Loucy (cell line): ENCODE measurements around the gene PTPRC.
"Not testable (repeated sequence)": the region's sequence is repeated elsewhere in the genome, so short reads cannot be mapped to it uniquely, and the experiment has no call there.

Experiments used
- H2AFZ ChIP-seq: fragments of 200-600 bp; sonication (generic); 2 replicates; pipeline ENCODE4 v1.6.0; 2016; ENCODE audit warnings: antibody characterized with exemption, mild to moderate bottlenecking, low read length, moderate library complexity
- H3F3A ChIP-seq: fragments of 200-600 bp; 2 replicates; pipeline ENCODE4 v1.6.0; 2016; ENCODE audit warnings: antibody characterized with exemption, low read depth, mild to moderate bottlenecking
- H3K27me3 ChIP-seq: fragments of 200-600 bp; sonication (generic); 2 replicates; pipeline ENCODE4 v1.6.1; 2014; ENCODE audit warnings: low read length, mild to moderate bottlenecking; ENCODE audit not compliant: insufficient read depth, poor library complexity, severe bottlenecking
- H3K36me3 ChIP-seq: fragments of 200-600 bp; sonication (generic); 2 replicates; pipeline ENCODE4 v1.6.1; 2016; ENCODE audit warnings: low read length; ENCODE audit not compliant: insufficient read depth
- H3K4me1 ChIP-seq: fragments of 200-600 bp; sonication (generic); 2 replicates; pipeline ENCODE4 v1.5.1; 2014; ENCODE audit warnings: low read length, mild to moderate bottlenecking; ENCODE audit not compliant: insufficient read depth, poor library complexity, severe bottlenecking
- H3K4me2 ChIP-seq: fragments of 200-600 bp; sonication (generic); 2 replicates; pipeline ENCODE4 v1.6.0; 2014; ENCODE audit warnings: antibody characterized with exemption, low read length, low read depth, mild to moderate bottlenecking; ENCODE audit not compliant: poor library complexity, severe bottlenecking
- H3K4me3 ChIP-seq: fragments of 200-600 bp; sonication (generic); 2 replicates; pipeline ENCODE4 v1.5.1; 2014; ENCODE audit warnings: low read length, mild to moderate bottlenecking, mixed read lengths; ENCODE audit not compliant: poor library complexity, severe bottlenecking
- H3K79me2 ChIP-seq: fragments of 200-600 bp; sonication (generic); 2 replicates; pipeline ENCODE4 v1.6.1; 2014; ENCODE audit warnings: low read length; ENCODE audit not compliant: insufficient read depth
- H3K9ac ChIP-seq: fragments of 200-600 bp; sonication (generic); 2 replicates; pipeline ENCODE4 v1.6.0; 2014; ENCODE audit warnings: mild to moderate bottlenecking, low read depth, low read length, moderate library complexity; ENCODE audit not compliant: poor library complexity, severe bottlenecking
- H3K9me2 ChIP-seq: fragments of 200-600 bp; sonication (generic); replicated peaks from 2 replicates; pipeline ENCODE4 v1.6.1; 2016; ENCODE audit warnings: low read depth, low read length, mixed read lengths
- H3K9me3 ChIP-seq: fragments of 200-600 bp; sonication (generic); 2 replicates; pipeline ENCODE4 v1.6.1; 2014; ENCODE audit warnings: mild to moderate bottlenecking, antibody characterized with exemption, low read length, low read depth; ENCODE audit not compliant: insufficient read depth
- H4K20me1 ChIP-seq: fragments of 200-600 bp; sonication (generic); 2 replicates; pipeline ENCODE4 v1.6.0; 2014; ENCODE audit warnings: antibody characterized with exemption, low read length, mild to moderate bottlenecking; ENCODE audit not compliant: insufficient read depth, poor library complexity, severe bottlenecking
- EZH2phosphoT487 ChIP-seq: fragments of 200-600 bp; IDR thresholded peaks from 2 replicates; pipeline ENCODE4 v1.6.1; 2018; ENCODE audit warnings: antibody characterized with exemption, mild to moderate bottlenecking, moderate library complexity, borderline replicate concordance
- TF ChIP-seq, protein P1 (sequence below): fragments of 200-600 bp; sonication (generic); conservative IDR thresholded peaks from 2 replicates; pipeline ENCODE4 v1.5.1; 2014; ENCODE audit warnings: mild to moderate bottlenecking, antibody characterized with exemption, low read length

The PTPRC gene

GRCh38 chr1:198600906-198601305 lies 37.9 kb upstream of the PTPRC start:
- no peak overlapping the region for H3K4me2 ChIP-seq
- H3K27me3 ChIP-seq, result no peaks in the 10 kb centered on the region
- H3K36me3 ChIP-seq, result no peaks in the 10 kb centered on the region
- no peak overlapping the region for H3K4me3 ChIP-seq
- no peaks in the 10 kb centered on the region for H3K9me3 ChIP-seq
- H3K9me2 ChIP-seq, result no peaks in the 10 kb centered on the region
- no peaks in the 10 kb centered on the region for H4K20me1 ChIP-seq
- TF ChIP-seq, protein P1, sequence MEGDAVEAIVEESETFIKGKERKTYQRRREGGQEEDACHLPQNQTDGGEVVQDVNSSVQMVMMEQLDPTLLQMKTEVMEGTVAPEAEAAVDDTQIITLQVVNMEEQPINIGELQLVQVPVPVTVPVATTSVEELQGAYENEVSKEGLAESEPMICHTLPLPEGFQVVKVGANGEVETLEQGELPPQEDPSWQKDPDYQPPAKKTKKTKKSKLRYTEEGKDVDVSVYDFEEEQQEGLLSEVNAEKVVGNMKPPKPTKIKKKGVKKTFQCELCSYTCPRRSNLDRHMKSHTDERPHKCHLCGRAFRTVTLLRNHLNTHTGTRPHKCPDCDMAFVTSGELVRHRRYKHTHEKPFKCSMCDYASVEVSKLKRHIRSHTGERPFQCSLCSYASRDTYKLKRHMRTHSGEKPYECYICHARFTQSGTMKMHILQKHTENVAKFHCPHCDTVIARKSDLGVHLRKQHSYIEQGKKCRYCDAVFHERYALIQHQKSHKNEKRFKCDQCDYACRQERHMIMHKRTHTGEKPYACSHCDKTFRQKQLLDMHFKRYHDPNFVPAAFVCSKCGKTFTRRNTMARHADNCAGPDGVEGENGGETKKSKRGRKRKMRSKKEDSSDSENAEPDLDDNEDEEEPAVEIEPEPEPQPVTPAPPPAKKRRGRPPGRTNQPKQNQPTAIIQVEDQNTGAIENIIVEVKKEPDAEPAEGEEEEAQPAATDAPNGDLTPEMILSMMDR, result no peak
- TF ChIP-seq EZH2phosphoT487, result no peak
- no peaks in the 10 kb centered on the region for H3F3A ChIP-seq
- no peak overlapping the region for H3K9ac ChIP-seq
- no peak overlapping the region for H2AFZ ChIP-seq
- H3K79me2 ChIP-seq, result peaks cover 34% of the 10 kb centered on the region
- H3K4me1 ChIP-seq, result peaks cover 69% of the 10 kb centered on the region

DNA sequence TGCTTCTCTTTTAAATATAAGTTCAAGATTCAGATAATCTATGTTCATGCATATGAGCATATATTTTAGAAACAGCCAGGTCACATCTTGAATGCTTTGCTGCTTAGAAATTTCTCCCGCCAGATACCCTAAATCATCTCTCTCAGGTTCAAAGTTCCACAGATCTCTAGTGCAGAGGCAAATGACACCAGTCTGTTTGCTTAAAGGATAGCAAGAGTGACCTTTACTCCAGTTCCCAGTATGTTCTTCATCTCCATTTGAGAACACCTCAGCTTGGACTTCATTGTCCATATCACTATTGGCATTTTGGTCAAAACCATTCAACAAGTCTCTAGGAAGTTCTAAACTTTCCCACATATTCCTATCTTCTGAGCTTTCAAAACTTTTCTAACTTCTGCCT lies 37.5 kb upstream of the PTPRC start:
- not testable (repeated sequence) for H3K4me2 ChIP-seq, H3K9me3 ChIP-seq
- H3K4me1 ChIP-seq, result peaks cover 69% of the 10 kb centered on the region

GRCh38 chr1:198601936-198602889 lies 36.6 kb upstream of the PTPRC start:
- Histone ChIP-seq H3K9ac (no peak overlapping the region), H3F3A (no peaks in the 10 kb centered on the region), H3K4me3 (no peak overlapping the region), H3K4me1 (peaks cover 63% of the 10 kb centered on the region), H3K79me2 (peaks cover 21% of the 10 kb centered on the region), H2AFZ (no peak overlapping the region), H3K27me3 (no peaks in the 10 kb centered on the region), H3K4me2 (no peak overlapping the region), H3K9me3 (no peaks in the 10 kb centered on the region), H4K20me1 (no peaks in the 10 kb centered on the region), H3K36me3 (no peaks in the 10 kb centered on the region), H3K9me2 (no peaks in the 10 kb centered on the region)
- TF ChIP-seq, protein P1, result no peak
- TF ChIP-seq EZH2phosphoT487, result no peak

More for the DNA sequence above, 37.5 kb upstream of the PTPRC start:
- not testable (repeated sequence) for H3K9me2 ChIP-seq, H3K9ac ChIP-seq, H3K4me3 ChIP-seq, H3K36me3 ChIP-seq, H3K27me3 ChIP-seq, H2AFZ ChIP-seq, H3F3A ChIP-seq, H4K20me1 ChIP-seq
- peaks cover 30% of the 10 kb centered on the region for H3K79me2 ChIP-seq
